Measurements from ENCODE around the gene SLC29A3. TPM values are rescaled to one million over a fixed set of nuclear protein-coding genes. Genes with fewer than 3 reads are reported as not detected.

SLC29A3 gene
- total and polyA plus RNA-seq, 2 experiments from 2014 or later: 10.3 to 12.3 TPM

DNA sequence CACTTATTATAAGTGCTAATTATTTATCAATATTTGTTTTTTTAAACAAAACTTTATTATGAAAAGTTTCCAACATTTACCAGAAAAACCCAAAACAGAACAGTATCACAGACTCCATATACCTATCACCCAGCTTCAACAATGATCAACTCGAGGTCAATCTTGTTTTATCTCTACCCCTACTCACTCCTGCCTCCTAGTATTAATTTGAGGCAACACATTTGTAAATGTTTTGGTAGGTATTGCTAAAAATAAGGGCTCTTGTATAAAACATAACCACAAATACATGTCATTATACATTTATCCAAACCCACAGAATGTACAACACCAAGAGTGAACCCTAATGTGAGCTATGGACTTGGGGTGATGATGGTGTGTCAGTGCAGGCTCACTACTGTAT, 61.8 kb downstream of the SLC29A3 start (continued):
- TF ChIP-seq, protein P1, sequence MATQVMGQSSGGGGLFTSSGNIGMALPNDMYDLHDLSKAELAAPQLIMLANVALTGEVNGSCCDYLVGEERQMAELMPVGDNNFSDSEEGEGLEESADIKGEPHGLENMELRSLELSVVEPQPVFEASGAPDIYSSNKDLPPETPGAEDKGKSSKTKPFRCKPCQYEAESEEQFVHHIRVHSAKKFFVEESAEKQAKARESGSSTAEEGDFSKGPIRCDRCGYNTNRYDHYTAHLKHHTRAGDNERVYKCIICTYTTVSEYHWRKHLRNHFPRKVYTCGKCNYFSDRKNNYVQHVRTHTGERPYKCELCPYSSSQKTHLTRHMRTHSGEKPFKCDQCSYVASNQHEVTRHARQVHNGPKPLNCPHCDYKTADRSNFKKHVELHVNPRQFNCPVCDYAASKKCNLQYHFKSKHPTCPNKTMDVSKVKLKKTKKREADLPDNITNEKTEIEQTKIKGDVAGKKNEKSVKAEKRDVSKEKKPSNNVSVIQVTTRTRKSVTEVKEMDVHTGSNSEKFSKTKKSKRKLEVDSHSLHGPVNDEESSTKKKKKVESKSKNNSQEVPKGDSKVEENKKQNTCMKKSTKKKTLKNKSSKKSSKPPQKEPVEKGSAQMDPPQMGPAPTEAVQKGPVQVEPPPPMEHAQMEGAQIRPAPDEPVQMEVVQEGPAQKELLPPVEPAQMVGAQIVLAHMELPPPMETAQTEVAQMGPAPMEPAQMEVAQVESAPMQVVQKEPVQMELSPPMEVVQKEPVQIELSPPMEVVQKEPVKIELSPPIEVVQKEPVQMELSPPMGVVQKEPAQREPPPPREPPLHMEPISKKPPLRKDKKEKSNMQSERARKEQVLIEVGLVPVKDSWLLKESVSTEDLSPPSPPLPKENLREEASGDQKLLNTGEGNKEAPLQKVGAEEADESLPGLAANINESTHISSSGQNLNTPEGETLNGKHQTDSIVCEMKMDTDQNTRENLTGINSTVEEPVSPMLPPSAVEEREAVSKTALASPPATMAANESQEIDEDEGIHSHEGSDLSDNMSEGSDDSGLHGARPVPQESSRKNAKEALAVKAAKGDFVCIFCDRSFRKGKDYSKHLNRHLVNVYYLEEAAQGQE (IDR thresholded peaks at IDR 0.05; ENCODE audit: unreplicated experiment): no peak
- no peak for TF ChIP-seq ZNF114 (CRISPR knock-in tag; IDR thresholded peaks at IDR 0.05)

DNA sequence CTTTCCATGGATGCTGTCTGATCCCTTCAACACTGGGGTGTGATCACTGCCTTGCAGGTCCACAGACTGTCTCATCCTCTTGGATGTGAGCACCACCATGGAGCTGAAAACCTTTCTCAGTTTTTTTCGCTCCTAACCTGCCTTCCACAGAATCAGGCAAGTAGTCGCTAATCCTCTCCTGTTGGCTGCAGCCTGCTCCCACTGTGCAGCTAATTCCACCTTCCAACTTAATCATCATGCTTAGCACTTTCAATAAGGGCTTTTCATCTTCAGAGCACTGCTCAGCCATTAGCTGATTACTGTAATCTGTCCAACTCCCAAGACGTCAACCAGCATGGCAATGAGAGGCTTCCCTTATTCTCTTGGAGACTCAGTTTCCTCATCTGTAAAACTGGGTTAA, 62.6 kb downstream of the SLC29A3 start:
- no peak for ATAC-seq
- Histone ChIP-seq H3K36me3 (ENCODE audit: insufficient read depth) (no peaks in the 10 kb centered on the region), H4K20me1 (replicated peaks; ENCODE audit: insufficient read depth) (no peaks in the 10 kb centered on the region), H3K9me2 (ENCODE audit: insufficient read depth) (no peaks in the 10 kb centered on the region), H3K27me3 (ENCODE audit: insufficient read depth) (no peaks in the 10 kb centered on the region), H3F3A (replicated peaks; ENCODE audit: low read depth) (no peaks in the 10 kb centered on the region), H3K4me1 (ENCODE audit: insufficient read depth) (peaks cover 4% of the 10 kb centered on the region; the same call in 1 of the 2 replicates), H3K79me2 (replicated peaks; ENCODE audit: insufficient read depth) (no peaks in the 10 kb centered on the region), H3K27ac (ENCODE audit: low read depth) (no peak overlapping the region), H3K4me3 (no peak overlapping the region), H2AFZ (no peak overlapping the region), H3K4me2 (no peak overlapping the region)
- Mint-ChIP-seq H3K27ac (no peak overlapping the region), H3K36me3 (ENCODE audit: low read depth) (no peaks in the 10 kb centered on the region), H3K27me3 (ENCODE audit: insufficient read depth, low read depth, poor library complexity) (peaks cover 4% of the 10 kb centered on the region), H3K9me3 (no peaks in the 10 kb centered on the region), H3K4me3 (no peak overlapping the region), H3K4me1 (peaks cover 4% of the 10 kb centered on the region; the same call in 2 of the 3 replicates)
- DNase-seq (ENCODE audit: low spot score): no peak
- TF ChIP-seq JUNB (IDR thresholded peaks at IDR 0.05; ENCODE audit: unreplicated experiment): no peak
- TF ChIP-seq ETS1 (IDR thresholded peaks at IDR 0.05): no peak
- TF ChIP-seq ZNF114 (CRISPR knock-in tag; IDR thresholded peaks at IDR 0.05): no peak
- TF ChIP-seq, protein P1 (IDR thresholded peaks at IDR 0.05; ENCODE audit: unreplicated experiment): no peak
- TF ChIP-seq STAT1 (IDR thresholded peaks at IDR 0.05; ENCODE audit: unreplicated experiment): no peak
- no peak for TF ChIP-seq EZH2 (IDR thresholded peaks at IDR 0.05; ENCODE audit: low read depth, unreplicated experiment)
- TF ChIP-seq CREB1 (CRISPR knock-in tag; IDR thresholded peaks at IDR 0.05; ENCODE audit: low read depth): no peak
- TF ChIP-seq EZH2phosphoT487 (IDR thresholded peaks at IDR 0.05; ENCODE audit: unreplicated experiment): no peak
- no peak for TF ChIP-seq ZNF462 (CRISPR knock-in tag; IDR thresholded peaks at IDR 0.05)
- no peak for TF ChIP-seq NANOG (IDR thresholded peaks at IDR 0.05; ENCODE audit: borderline replicate concordance)
- TF ChIP-seq ZNF331 (CRISPR knock-in tag; IDR thresholded peaks at IDR 0.05; ENCODE audit: low read depth): no peak

Data from GM23338 (cell line).